Lower lobe of right lung (tissue), 2 donors: Measurements from ENCODE around the gene RAP1A. TPM values are rescaled to one million over a fixed set of nuclear protein-coding genes. Genes with fewer than 3 reads are reported as not detected.

Experiments
- ATAC-seq, 2 donors: fragments of 200-7000 bp; cut with Tn5 transposase; one replicate each; pipeline ENCODE4 v1.9.1; 2020 to 2022; ENCODE audit warnings: mild to moderate bottlenecking in 2 of 2, moderate library complexity in 2 of 2
- DNase-seq: peaks from one replicate; pipeline ENCODE4 v3.0.0-alpha.2; 2020
- H3K27ac ChIP-seq: fragments of 200-600 bp; one replicate; pipeline ENCODE4 v1.8.0; 2022
- H3K27me3 ChIP-seq: fragments of 200-600 bp; one replicate; pipeline ENCODE4 v1.8.0; 2022; ENCODE audit warnings: low read depth
- H3K36me3 ChIP-seq: fragments of 200-600 bp; one replicate; pipeline ENCODE4 v1.8.0; 2022; ENCODE audit warnings: mild to moderate bottlenecking
- H3K4me1 ChIP-seq: fragments of 200-600 bp; one replicate; pipeline ENCODE4 v1.8.0; 2022
- H3K4me3 ChIP-seq: fragments of 200-600 bp; one replicate; pipeline ENCODE4 v1.8.0; 2022; ENCODE audit warnings: mild to moderate bottlenecking
- H3K9me3 ChIP-seq: fragments of 200-600 bp; one replicate; pipeline ENCODE4 v1.8.0; 2022
- CTCF ChIP-seq: fragments of 200-600 bp; IDR thresholded peaks from one replicate; pipeline ENCODE4 v1.8.0; 2022; ENCODE audit warnings: antibody characterized with exemption, mild to moderate bottlenecking
- intact Hi-C: fragments of 100-400 bp; cut with DNase I; formaldehyde crosslinking; loops from one replicate; pipeline ENCODE4 v1.11.0; 2022
- total RNA-seq: library from RNA; stranded (reverse); fragmentation: NEBNext Ultra II Directional; extraction: Animal tissue kit (Norgen Biotek cat#: 25700); gene quantifications from one replicate; pipeline ENCODE4 v1.2.1, GENCODE V29; 2021
- donor health status: DM: no; HTN: yes; CAD: no; lungs with severe emphysema.

RAP1A gene
- total RNA-seq, 1 donor from 2014 or later, result 134 TPM

GRCh38 chr1:111639602-111640198, 20.1 kb downstream of the RAP1A start:
- no peaks in the 10 kb centered on the region for H3K36me3 ChIP-seq
- H3K4me1 ChIP-seq, result peaks cover 26% of the 10 kb centered on the region
- ATAC-seq (no peak), DNase-seq (no peak)
- no peaks in the 10 kb centered on the region for H3K27me3 ChIP-seq
- no peak for TF ChIP-seq CTCF
- H3K9me3 ChIP-seq, result no peaks in the 10 kb centered on the region
- H3K4me3 ChIP-seq, result no peak overlapping the region
- intact Hi-C loops, result no loop called here
- H3K27ac ChIP-seq, result no peak overlapping the region

DNA sequence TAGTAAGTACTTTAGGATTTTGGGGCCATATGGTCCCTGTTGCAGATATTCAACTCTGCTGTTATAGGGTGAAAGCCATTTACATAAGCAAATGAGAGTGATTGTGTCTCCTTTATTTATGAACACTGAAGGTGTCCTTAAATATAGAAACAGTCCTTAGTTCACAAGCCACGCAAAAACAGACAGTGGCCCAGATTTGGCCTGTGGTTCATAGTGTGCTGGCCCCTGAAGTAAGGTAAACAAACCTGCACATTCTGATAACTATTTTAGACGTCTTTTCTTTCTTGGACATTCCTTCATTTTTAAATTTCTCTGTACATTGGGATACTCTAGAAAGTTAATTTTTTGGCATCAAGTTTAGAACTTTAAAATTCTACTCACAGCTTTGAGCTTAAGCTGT, 23.5 kb downstream of the RAP1A start:
- Histone ChIP-seq H3K27ac (no peak overlapping the region), H3K27me3 (no peaks in the 10 kb centered on the region), H3K9me3 (no peaks in the 10 kb centered on the region), H3K36me3 (no peaks in the 10 kb centered on the region), H3K4me1 (peaks cover 47% of the 10 kb centered on the region), H3K4me3 (no peak overlapping the region)
- DNase-seq (no peak), ATAC-seq (no peak)
- TF ChIP-seq CTCF, result no peak
- intact Hi-C loops, result no loop called here

DNA sequence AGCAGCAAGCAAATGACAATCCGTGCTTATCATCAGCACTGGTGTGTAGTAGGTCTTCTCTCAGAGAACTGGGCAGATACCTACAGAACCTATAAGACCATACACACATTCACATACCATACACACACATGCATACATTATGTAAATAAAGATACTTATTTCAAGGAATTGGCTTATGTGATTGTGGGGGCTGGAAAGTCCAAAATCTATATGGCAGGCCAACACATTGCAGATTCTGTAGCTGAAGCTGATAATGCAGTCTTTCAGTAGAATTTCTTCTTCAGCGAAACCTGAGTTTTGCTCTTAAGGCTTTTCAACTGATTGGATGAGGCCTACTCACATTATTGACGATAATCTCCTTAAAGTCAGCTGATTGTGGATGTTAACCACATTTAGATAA, 24.1 kb downstream of the RAP1A start:
- TF ChIP-seq CTCF, result no peak
- Histone ChIP-seq H3K27ac (no peak overlapping the region), H3K4me1 (peaks cover 41% of the 10 kb centered on the region), H3K9me3 (no peaks in the 10 kb centered on the region), H3K27me3 (no peaks in the 10 kb centered on the region), H3K4me3 (no peak overlapping the region), H3K36me3 (no peaks in the 10 kb centered on the region)
- DNase-seq (no peak), ATAC-seq (no peak)
- intact Hi-C loops, result no loop called here

DNA sequence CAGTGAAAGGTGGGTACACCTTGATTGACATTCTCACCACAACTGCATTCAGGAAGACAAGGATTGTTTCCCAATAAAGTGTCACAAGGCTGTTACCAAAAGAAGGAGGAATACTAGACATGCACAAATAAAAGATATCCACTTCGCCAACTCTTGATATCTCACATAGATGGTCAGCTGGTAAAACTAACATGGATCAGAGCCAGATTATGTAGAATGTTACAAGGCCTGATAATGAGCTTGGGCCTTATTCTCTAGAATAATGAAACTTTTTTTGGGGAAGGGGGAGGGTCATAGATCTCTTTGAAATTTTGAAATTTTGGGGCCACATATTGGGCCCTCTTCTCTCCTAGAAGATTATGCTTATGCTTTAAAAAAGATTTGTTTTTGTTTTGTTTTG, 24.9 kb downstream of the RAP1A start:
- Histone ChIP-seq H3K4me1 (peaks cover 39% of the 10 kb centered on the region), H3K9me3 (no peaks in the 10 kb centered on the region), H3K27me3 (no peaks in the 10 kb centered on the region), H3K4me3 (no peak overlapping the region), H3K36me3 (no peaks in the 10 kb centered on the region), H3K27ac (no peak overlapping the region)
- intact Hi-C loops, result no loop called here
- DNase-seq (no peak), ATAC-seq (no peak)
- no peak for TF ChIP-seq CTCF

DNA sequence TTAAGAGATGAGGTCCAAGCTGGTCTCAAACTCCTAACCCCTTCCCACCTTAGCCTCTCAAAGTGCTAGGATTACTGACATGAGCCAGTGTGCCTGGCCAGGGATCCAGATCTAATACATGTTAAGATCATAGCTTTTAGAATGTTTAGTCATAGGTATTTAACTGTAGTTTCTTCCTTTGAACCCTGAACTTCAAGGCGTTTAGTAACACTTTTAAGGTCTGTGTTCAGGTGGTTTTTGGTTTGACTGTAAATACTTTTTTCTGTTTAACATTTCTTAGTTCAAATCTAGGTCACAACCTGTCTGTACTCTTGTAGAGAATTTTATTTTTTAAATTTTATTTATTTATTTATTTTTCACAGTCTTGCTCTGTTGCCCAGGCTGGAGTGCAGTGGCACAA, 28.1 kb downstream of the RAP1A start:
- no peaks in the 10 kb centered on the region for H3K27me3 ChIP-seq
- H3K4me3 ChIP-seq, result no peak overlapping the region
- peaks cover 42% of the 10 kb centered on the region for H3K4me1 ChIP-seq
- intact Hi-C loops, result no loop called here
- no peak for TF ChIP-seq CTCF
- no peak overlapping the region for H3K27ac ChIP-seq
- H3K9me3 ChIP-seq, result no peaks in the 10 kb centered on the region
- ATAC-seq (no peak), DNase-seq (no peak)
- no peaks in the 10 kb centered on the region for H3K36me3 ChIP-seq

DNA sequence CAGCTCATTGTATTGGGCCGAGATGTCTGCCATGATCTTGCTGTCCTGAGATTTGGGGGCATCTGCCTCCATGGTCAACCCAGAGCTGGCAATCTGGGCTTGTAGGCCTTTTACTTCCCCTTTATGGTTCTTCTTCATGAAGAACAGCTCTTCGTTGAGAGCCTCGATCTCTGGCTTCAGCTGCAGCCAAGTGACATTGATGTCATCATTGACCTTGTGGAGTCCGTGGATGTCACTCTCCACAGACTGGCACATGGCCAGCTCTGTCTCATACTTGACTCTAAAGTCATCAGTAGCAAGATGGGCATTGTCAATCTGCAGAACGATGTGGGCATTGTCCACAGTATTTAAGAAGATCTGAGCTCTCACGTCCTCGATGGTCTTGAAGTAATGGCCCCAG, 29.2 kb downstream of the RAP1A start:
- no peaks in the 10 kb centered on the region for H3K27me3 ChIP-seq
- intact Hi-C loops, result no loop called here

More for the DNA sequence above, 29.2 kb downstream of the RAP1A start:
- no peak for TF ChIP-seq CTCF
- no peaks in the 10 kb centered on the region for H3K36me3 ChIP-seq
- H3K9me3 ChIP-seq, result no peaks in the 10 kb centered on the region
- no peak overlapping the region for H3K27ac ChIP-seq
- H3K4me1 ChIP-seq, result peaks cover 50% of the 10 kb centered on the region
- DNase-seq (no peak), ATAC-seq (no peak)
- no peak overlapping the region for H3K4me3 ChIP-seq
